HCT116 (cell line): Measurements from ENCODE around the gene PSMC3. TPM values are rescaled to one million over a fixed set of nuclear protein-coding genes. Genes with fewer than 3 reads are reported as not detected.

Experiments
- ATAC-seq: fragments of 200-7000 bp; cut with Tn5 transposase; 2 replicates; pipeline ENCODE4 v1.9.1; 2020; ENCODE audit warnings: mild to moderate bottlenecking, moderate library complexity
- BruUV-seq: library from RNA; stranded (reverse); fragments of 400-500 nt; replicated peaks from 2 replicates; lab custom pipeline; 2021; lab: Mats Ljungman, UMichigan
- CTCF ChIA-PET: fragments of 300-600 bp; sonication (Branson Sonifier 250); formaldehyde crosslinking; loops from one replicate; lab custom pipeline; 2021; ENCODE audit warnings: antibody characterized with exemption; lab: Charles Lee
- POLR2A ChIA-PET: fragments of 300-600, 350-600 bp; sonication (Branson Sonifier 250); formaldehyde crosslinking; loops from one replicate; lab custom pipeline; 2021; ENCODE audit warnings: antibody characterized with exemption; lab: Charles Lee
- RAD21 ChIA-PET, 2 experiments: fragments of 300-600 bp; sonication (Branson Sonifier 250); formaldehyde crosslinking; loops; one replicate each; lab custom pipeline; 2023; ENCODE audit warnings: low total read pairs in 2 of 2; ENCODE audit not compliant: uncharacterized antibody in 2 of 2, unreplicated experiment in 2 of 2, low non-redundant PET in 1 of 2; lab: Charles Lee
- DNase-seq: peaks from one replicate; pipeline ENCODE4 v3.0.0-alpha.2; 2010; ENCODE audit warnings: low read depth, low spot score
- H2AFZ ChIP-seq: fragments of 200-600 bp; shearing (Covaris generic), sonication (generic); 2 replicates; pipeline ENCODE4 v1.6.1; 2017; ENCODE audit warnings: low read depth, mixed run types, mixed read lengths, antibody characterized with exemption, low read length; ENCODE audit not compliant: poor library complexity, severe bottlenecking
- H3K27ac ChIP-seq: 2 replicates; pipeline ENCODE4 v1.5.1; 2012; ENCODE audit warnings: low read depth, low read length
- H3K27me3 ChIP-seq: fragments of 200-600 bp; sonication (generic); 2 replicates; pipeline ENCODE4 v1.6.1; 2016; ENCODE audit warnings: mixed run types, low read length, mixed read lengths; ENCODE audit not compliant: insufficient read depth
- H3K36me3 ChIP-seq, 2 experiments: fragments of 200-500 bp in 1 of 2; fragments of 200-600 bp in 1 of 2; sonication (Bioruptor generic) in 1 of 2; sonication (generic) in 1 of 2; 2 replicates each; pipeline versions ENCODE4 v1.5.1 to v1.6.1; 2014 to 2016; ENCODE audit warnings: low read length in 2 of 2, inconsistent platforms in 1 of 2, mixed read lengths in 1 of 2, mixed run types in 1 of 2; ENCODE audit not compliant: insufficient read depth in 2 of 2, control insufficient read depth in 1 of 2
- H3K4me1 ChIP-seq, 2 experiments: fragments of 200-600 bp in 1 of 2; sonication (generic) in 1 of 2; 2 replicates each; pipeline versions ENCODE4 v1.5.1 to v1.6.1; 2012 to 2017; ENCODE audit warnings: low read length in 2 of 2, inconsistent platforms in 1 of 2, mild to moderate bottlenecking in 1 of 2, mixed read lengths in 1 of 2, mixed run types in 1 of 2, moderate library complexity in 1 of 2; ENCODE audit not compliant: insufficient read depth in 2 of 2, control insufficient read depth in 1 of 2
- H3K4me2 ChIP-seq: fragments of 200-600 bp; sonication (generic); 2 replicates; pipeline ENCODE4 v1.6.1; 2017; ENCODE audit warnings: mixed run types, low read length, mixed read lengths
- H3K4me3 ChIP-seq, 2 experiments: fragments of 200-600 bp in 1 of 2; sonication (generic) in 1 of 2; replicated peaks in 1 of 2; 2 replicates each; pipeline ENCODE4 v1.5.1; 2011 to 2016; ENCODE audit warnings: low read length in 2 of 2, control low read depth in 1 of 2, low read depth in 1 of 2, mild to moderate bottlenecking in 1 of 2, mixed read lengths in 1 of 2, mixed run types in 1 of 2
- H3K79me2 ChIP-seq: fragments of 200-600 bp; sonication (generic); 2 replicates; pipeline ENCODE4 v1.6.1; 2017; ENCODE audit warnings: mild to moderate bottlenecking, mixed run types, low read length, moderate library complexity, mixed read lengths; ENCODE audit not compliant: insufficient read depth
- H3K9ac ChIP-seq: fragments of 200-600 bp; sonication (generic); 2 replicates; pipeline ENCODE4 v1.6.1; 2016; ENCODE audit warnings: low read length, mixed read lengths
- H3K9me2 ChIP-seq: fragments of 200-600 bp; sonication (generic), shearing (Covaris generic); 2 replicates; pipeline ENCODE4 v1.6.1; 2017; ENCODE audit warnings: mixed run types, mild to moderate bottlenecking, moderate library complexity; ENCODE audit not compliant: insufficient read depth
- H3K9me3 ChIP-seq, 2 experiments: fragments of 200-500 bp in 1 of 2; fragments of 200-600 bp in 1 of 2; sonication (Bioruptor generic) in 1 of 2; sonication (generic) in 1 of 2; 2 replicates each; pipeline ENCODE4 v1.6.1; 2014 to 2017; ENCODE audit warnings: low read length in 2 of 2, mixed read lengths in 2 of 2, inconsistent platforms in 1 of 2, low read depth in 1 of 2, mild to moderate bottlenecking in 1 of 2, mixed run types in 1 of 2, moderate library complexity in 1 of 2; ENCODE audit not compliant: control insufficient read depth in 1 of 2, insufficient read depth in 1 of 2
- H4K20me1 ChIP-seq: fragments of 200-600 bp; sonication (generic), shearing (Covaris generic); 2 replicates; pipeline ENCODE4 v1.6.1; 2017; ENCODE audit warnings: mixed run types, mild to moderate bottlenecking, moderate library complexity; ENCODE audit not compliant: insufficient read depth
- CBX3 ChIP-seq: IDR thresholded peaks from 2 replicates; pipeline ENCODE4 v1.6.1; 2012; ENCODE audit warnings: low read depth
- CEBPB ChIP-seq: IDR thresholded peaks from 2 replicates; pipeline ENCODE4 v1.6.1; 2012; ENCODE audit warnings: low read depth
- ELF1 ChIP-seq: IDR thresholded peaks from 2 replicates; pipeline ENCODE4 v1.6.1; 2012; ENCODE audit warnings: low read depth, borderline replicate concordance
- EZH2 ChIP-seq: fragments of 200-600 bp; sonication (generic); IDR thresholded peaks from 2 replicates; pipeline ENCODE4 v1.6.1; 2017; ENCODE audit warnings: antibody characterized with exemption, mixed run types
- EZH2phosphoT487 ChIP-seq: fragments of 200-600 bp; IDR thresholded peaks from 2 replicates; pipeline ENCODE4 v1.6.1; 2018; ENCODE audit warnings: antibody characterized with exemption, borderline replicate concordance
- FOSL1 ChIP-seq: IDR thresholded peaks from 2 replicates; pipeline ENCODE4 v1.6.1; 2012; ENCODE audit warnings: low read depth
- POLR2A ChIP-seq: IDR thresholded peaks from 2 replicates; pipeline ENCODE4 v1.7.0; 2011; ENCODE audit warnings: borderline replicate concordance; ENCODE audit not compliant: insufficient read depth, insufficient read length; ENCODE audit errors: extremely low read depth
- POLR2AphosphoS5 ChIP-seq: IDR thresholded peaks from 2 replicates; pipeline ENCODE4 v1.6.1; 2011; ENCODE audit warnings: mild to moderate bottlenecking, low read depth, low read length, moderate library complexity
- RAD21 ChIP-seq: IDR thresholded peaks from 2 replicates; pipeline ENCODE4 v1.6.1; 2012; ENCODE audit warnings: low read depth, mild to moderate bottlenecking
- SP1 ChIP-seq: IDR thresholded peaks from 2 replicates; pipeline ENCODE4 v1.6.1; 2012; ENCODE audit warnings: low read depth
- SRF ChIP-seq: IDR thresholded peaks from 2 replicates; pipeline ENCODE4 v1.6.1; 2012; ENCODE audit warnings: low read depth
- TCF7L2 ChIP-seq: IDR thresholded peaks from 2 replicates; pipeline ENCODE4 v1.7.0; 2011; ENCODE audit warnings: borderline replicate concordance, inconsistent platforms; ENCODE audit not compliant: insufficient read depth, insufficient read length; ENCODE audit errors: extremely low read depth
- YY1 ChIP-seq: IDR thresholded peaks from 2 replicates; pipeline ENCODE4 v1.6.1; 2011; ENCODE audit warnings: low read length, low read depth, moderate library complexity, mild to moderate bottlenecking; ENCODE audit not compliant: insufficient replicate concordance; ENCODE audit errors: extremely low read depth
- ZFX ChIP-seq: fragments of 450-650 bp; IDR thresholded peaks from 2 replicates; pipeline ENCODE4 v1.6.1; 2017
- intact Hi-C: fragments of 100-400 bp; cut with micrococcal nuclease; formaldehyde crosslinking; loops from 2 replicates; pipeline ENCODE4 v1.10.0; 2022
- total RNA-seq: library from RNA; stranded (reverse); gene quantifications from one replicate; pipeline ENCODE4 v1.2.1, GENCODE V29; 2021; ENCODE audit not compliant: unreplicated experiment
- TF ChIP-seq, protein P1 (sequence below): IDR thresholded peaks from 2 replicates; pipeline ENCODE4 v1.6.1; 2011; ENCODE audit warnings: mild to moderate bottlenecking, low read length, moderate library complexity; ENCODE audit not compliant: insufficient replicate concordance; ENCODE audit errors: extremely low read depth
- TF ChIP-seq, protein P2 (sequence below): IDR thresholded peaks from 2 replicates; pipeline ENCODE4 v1.6.1; 2012
- TF ChIP-seq, protein P3 (sequence below): IDR thresholded peaks from 2 replicates; pipeline ENCODE4 v1.6.1; 2012
- TF ChIP-seq, protein P4 (sequence below), 3 experiments: fragments of 200-600 bp in 1 of 3; sonication (generic) in 1 of 3; IDR thresholded peaks in 2 of 3; conservative IDR thresholded peaks in 1 of 3; 2 replicates each; pipeline ENCODE4 v1.5.1; 2012 to 2017; ENCODE audit warnings: low read depth in 2 of 3, low read length in 2 of 3, antibody characterized with exemption in 1 of 3, borderline replicate concordance in 1 of 3, control low read depth in 1 of 3, mild to moderate bottlenecking in 1 of 3, mixed read lengths in 1 of 3, mixed run types in 1 of 3, moderate library complexity in 1 of 3; ENCODE audit not compliant: insufficient read depth in 1 of 3
- TF ChIP-seq, protein P5 (sequence below): IDR thresholded peaks from 2 replicates; pipeline ENCODE4 v1.6.1; 2012; ENCODE audit warnings: low read depth

PSMC3 gene
- total RNA-seq, 1 experiment from 2014 or later: 155 TPM

DNA sequence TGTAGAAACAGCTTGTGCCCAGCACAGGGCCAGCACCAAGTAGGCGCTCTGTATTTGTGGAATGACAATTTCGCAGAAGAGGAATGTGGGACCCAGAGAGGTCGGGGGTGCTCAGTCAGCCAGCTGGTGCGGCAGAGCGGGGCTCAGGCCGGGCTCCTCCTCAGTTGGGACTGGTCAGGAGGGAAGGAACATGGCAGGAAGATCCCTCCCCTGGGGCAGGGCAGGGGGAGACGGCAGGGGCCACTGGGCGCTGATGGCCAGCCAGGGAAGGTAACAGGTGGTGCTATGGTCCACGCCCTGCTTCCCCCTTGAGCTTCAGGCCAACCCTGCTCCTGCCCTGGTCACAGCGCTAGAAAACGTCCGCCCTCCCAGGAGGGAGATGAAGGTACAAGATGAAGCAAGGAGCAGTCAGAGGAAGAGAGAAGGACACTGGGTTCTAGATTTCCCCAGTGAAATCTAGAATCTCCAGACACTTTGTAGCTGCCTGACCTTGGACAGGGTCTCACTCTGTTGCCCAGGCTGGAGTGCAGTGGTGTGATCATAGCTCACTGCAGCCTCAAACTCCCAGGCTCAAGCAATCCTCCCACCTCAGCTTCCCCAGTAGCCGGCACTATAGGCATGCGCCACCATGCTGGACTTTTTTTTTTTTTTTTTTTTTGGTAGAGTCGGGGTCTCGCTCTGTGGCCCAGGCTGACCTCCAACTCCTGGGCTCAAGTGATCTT is 34.4 kb downstream of the PSMC3 start:
- ATAC-seq (no peak), DNase-seq (no peak)
- H3K27ac ChIP-seq: no peak overlapping the region
- TF ChIP-seq, protein P1, sequence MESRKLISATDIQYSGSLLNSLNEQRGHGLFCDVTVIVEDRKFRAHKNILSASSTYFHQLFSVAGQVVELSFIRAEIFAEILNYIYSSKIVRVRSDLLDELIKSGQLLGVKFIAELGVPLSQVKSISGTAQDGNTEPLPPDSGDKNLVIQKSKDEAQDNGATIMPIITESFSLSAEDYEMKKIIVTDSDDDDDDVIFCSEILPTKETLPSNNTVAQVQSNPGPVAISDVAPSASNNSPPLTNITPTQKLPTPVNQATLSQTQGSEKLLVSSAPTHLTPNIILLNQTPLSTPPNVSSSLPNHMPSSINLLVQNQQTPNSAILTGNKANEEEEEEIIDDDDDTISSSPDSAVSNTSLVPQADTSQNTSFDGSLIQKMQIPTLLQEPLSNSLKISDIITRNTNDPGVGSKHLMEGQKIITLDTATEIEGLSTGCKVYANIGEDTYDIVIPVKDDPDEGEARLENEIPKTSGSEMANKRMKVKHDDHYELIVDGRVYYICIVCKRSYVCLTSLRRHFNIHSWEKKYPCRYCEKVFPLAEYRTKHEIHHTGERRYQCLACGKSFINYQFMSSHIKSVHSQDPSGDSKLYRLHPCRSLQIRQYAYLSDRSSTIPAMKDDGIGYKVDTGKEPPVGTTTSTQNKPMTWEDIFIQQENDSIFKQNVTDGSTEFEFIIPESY: no peak
- TF ChIP-seq, protein P2, sequence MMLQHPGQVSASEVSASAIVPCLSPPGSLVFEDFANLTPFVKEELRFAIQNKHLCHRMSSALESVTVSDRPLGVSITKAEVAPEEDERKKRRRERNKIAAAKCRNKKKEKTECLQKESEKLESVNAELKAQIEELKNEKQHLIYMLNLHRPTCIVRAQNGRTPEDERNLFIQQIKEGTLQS: no peak
- TF ChIP-seq YY1 (no peak), EZH2phosphoT487 (no peak), CBX3 (no peak), RAD21 (no peak), CEBPB (no peak), EZH2 (no peak), FOSL1 (no peak), ZFX (no peak), SRF (no peak), POLR2A (no peak), ELF1 (no peak), POLR2AphosphoS5 (no peak), TCF7L2 (no peak), SP1 (no peak)
- TF ChIP-seq, protein P3, sequence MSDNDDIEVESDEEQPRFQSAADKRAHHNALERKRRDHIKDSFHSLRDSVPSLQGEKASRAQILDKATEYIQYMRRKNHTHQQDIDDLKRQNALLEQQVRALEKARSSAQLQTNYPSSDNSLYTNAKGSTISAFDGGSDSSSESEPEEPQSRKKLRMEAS: no peak
- TF ChIP-seq, protein P4, sequence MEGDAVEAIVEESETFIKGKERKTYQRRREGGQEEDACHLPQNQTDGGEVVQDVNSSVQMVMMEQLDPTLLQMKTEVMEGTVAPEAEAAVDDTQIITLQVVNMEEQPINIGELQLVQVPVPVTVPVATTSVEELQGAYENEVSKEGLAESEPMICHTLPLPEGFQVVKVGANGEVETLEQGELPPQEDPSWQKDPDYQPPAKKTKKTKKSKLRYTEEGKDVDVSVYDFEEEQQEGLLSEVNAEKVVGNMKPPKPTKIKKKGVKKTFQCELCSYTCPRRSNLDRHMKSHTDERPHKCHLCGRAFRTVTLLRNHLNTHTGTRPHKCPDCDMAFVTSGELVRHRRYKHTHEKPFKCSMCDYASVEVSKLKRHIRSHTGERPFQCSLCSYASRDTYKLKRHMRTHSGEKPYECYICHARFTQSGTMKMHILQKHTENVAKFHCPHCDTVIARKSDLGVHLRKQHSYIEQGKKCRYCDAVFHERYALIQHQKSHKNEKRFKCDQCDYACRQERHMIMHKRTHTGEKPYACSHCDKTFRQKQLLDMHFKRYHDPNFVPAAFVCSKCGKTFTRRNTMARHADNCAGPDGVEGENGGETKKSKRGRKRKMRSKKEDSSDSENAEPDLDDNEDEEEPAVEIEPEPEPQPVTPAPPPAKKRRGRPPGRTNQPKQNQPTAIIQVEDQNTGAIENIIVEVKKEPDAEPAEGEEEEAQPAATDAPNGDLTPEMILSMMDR (IDR thresholded peaks at IDR 0.05 in 2 of 3, conservative IDR thresholded peaks at IDR 0.05 in 1 of 3; ENCODE audit: borderline replicate concordance in 1 of 3, insufficient read depth in 1 of 3, low read depth in 2 of 3, low read length in 2 of 3): no peak
- TF ChIP-seq, protein P5, sequence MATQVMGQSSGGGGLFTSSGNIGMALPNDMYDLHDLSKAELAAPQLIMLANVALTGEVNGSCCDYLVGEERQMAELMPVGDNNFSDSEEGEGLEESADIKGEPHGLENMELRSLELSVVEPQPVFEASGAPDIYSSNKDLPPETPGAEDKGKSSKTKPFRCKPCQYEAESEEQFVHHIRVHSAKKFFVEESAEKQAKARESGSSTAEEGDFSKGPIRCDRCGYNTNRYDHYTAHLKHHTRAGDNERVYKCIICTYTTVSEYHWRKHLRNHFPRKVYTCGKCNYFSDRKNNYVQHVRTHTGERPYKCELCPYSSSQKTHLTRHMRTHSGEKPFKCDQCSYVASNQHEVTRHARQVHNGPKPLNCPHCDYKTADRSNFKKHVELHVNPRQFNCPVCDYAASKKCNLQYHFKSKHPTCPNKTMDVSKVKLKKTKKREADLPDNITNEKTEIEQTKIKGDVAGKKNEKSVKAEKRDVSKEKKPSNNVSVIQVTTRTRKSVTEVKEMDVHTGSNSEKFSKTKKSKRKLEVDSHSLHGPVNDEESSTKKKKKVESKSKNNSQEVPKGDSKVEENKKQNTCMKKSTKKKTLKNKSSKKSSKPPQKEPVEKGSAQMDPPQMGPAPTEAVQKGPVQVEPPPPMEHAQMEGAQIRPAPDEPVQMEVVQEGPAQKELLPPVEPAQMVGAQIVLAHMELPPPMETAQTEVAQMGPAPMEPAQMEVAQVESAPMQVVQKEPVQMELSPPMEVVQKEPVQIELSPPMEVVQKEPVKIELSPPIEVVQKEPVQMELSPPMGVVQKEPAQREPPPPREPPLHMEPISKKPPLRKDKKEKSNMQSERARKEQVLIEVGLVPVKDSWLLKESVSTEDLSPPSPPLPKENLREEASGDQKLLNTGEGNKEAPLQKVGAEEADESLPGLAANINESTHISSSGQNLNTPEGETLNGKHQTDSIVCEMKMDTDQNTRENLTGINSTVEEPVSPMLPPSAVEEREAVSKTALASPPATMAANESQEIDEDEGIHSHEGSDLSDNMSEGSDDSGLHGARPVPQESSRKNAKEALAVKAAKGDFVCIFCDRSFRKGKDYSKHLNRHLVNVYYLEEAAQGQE: no peak
- TF ChIP-seq, all 23 proteins: peak for 0
- Histone ChIP-seq H3K27me3 (no peaks in the 10 kb centered on the region), H3K79me2 (no peaks in the 10 kb centered on the region), H3K9me2 (no peaks in the 10 kb centered on the region), H4K20me1 (no peaks in the 10 kb centered on the region), H3K9ac (no peak overlapping the region), H3K4me2 (no peak overlapping the region), H3K4me3 (no peak overlapping the region), H3K4me1 (no peaks in the 10 kb centered on the region), H2AFZ (no peak overlapping the region), H3K9me3 (no peaks in the 10 kb centered on the region), H3K36me3 (no peaks in the 10 kb centered on the region)
- POLR2A ChIA-PET: no interaction called here
- CTCF ChIA-PET: interaction anchor here (1.4 kb wide), 1 partner anchor 17 kb away, joined by 5 read pairs; no protein-coding TSS in a partner anchor
- intact Hi-C loops: no loop called here
- no TSS peak for BruUV-seq
- RAD21 ChIA-PET: no interaction called here
